Sigmoid colon (tissue), 4 donors: ENCODE results near the gene ACOXL.

ENCODE experiments used
- CTCF ChIP-seq, 4 experiments: fragments of 450-650 bp in 3 of 4; fragments of 200-600 bp in 1 of 4; IDR thresholded peaks; one replicate each; pipeline ENCODE4 v1.5.1; 2016 to 2019; ENCODE audit warnings: antibody characterized with exemption in 4 of 4, mild to moderate bottlenecking in 3 of 4, moderate library complexity in 2 of 4
- EP300 ChIP-seq, 4 donors: sonication (generic); formaldehyde crosslinking; IDR thresholded peaks; one replicate each; pipeline ENCODE4 v1.6.1; 2017; ENCODE audit warnings: antibody characterized with exemption in 4 of 4
- POLR2A ChIP-seq, 2 donors: fragments of 450-650 bp; IDR thresholded peaks; one replicate each; pipeline ENCODE4 v1.6.1; 2016; ENCODE audit warnings: antibody characterized with exemption in 2 of 2, mild to moderate bottlenecking in 2 of 2, moderate library complexity in 2 of 2
- POLR2AphosphoS5 ChIP-seq, 4 donors: sonication (generic); formaldehyde crosslinking; IDR thresholded peaks; one replicate each; pipeline ENCODE4 v1.6.1; 2017; ENCODE audit warnings: antibody characterized with exemption in 4 of 4

GRCh38 chr2:110735366-110735765 is 3.0 kb downstream of the ACOXL start:
- TF ChIP-seq CTCF (IDR thresholded peaks at IDR 0.05) (no peak), POLR2A (IDR thresholded peaks at IDR 0.05) (no peak), POLR2AphosphoS5 (IDR thresholded peaks at IDR 0.05) (no peak), EP300 (IDR thresholded peaks at IDR 0.05) (no peak)
